Thymus (tissue), 11 donors: ENCODE results near the gene HTR2B. TPM values are rescaled to one million over a fixed set of nuclear protein-coding genes. Genes with fewer than 3 reads are reported as not detected.

ENCODE experiments used
- DNase-seq, 9 donors: peaks; one replicate each; pipeline ENCODE4 v3.0.0-alpha.2; 2013; ENCODE audit warnings: low spot score in 9 of 9, low read depth in 6 of 9, missing footprints in 1 of 9
- H3K27ac ChIP-seq, 2 donors: one replicate each; pipeline ENCODE4 v1.5.1; 2013; ENCODE audit warnings: control low read depth in 1 of 2, low read depth in 1 of 2, low read length in 1 of 2, mild to moderate bottlenecking in 1 of 2, moderate library complexity in 1 of 2
- H3K27me3 ChIP-seq, 2 donors: one replicate each; pipeline ENCODE4 v1.5.1; 2013; ENCODE audit warnings: low read length in 1 of 2; ENCODE audit not compliant: control insufficient read depth in 2 of 2, insufficient read depth in 1 of 2
- H3K36me3 ChIP-seq, 2 donors: one replicate each; pipeline ENCODE4 v1.5.1; 2013; ENCODE audit warnings: low read length in 1 of 2, mild to moderate bottlenecking in 1 of 2, moderate library complexity in 1 of 2; ENCODE audit not compliant: control insufficient read depth in 2 of 2, insufficient read depth in 2 of 2
- H3K4me1 ChIP-seq, 2 donors: one replicate each; pipeline ENCODE4 v1.5.1; 2013; ENCODE audit warnings: low read length in 2 of 2; ENCODE audit not compliant: control insufficient read depth in 2 of 2, insufficient read depth in 2 of 2
- H3K4me3 ChIP-seq, 2 donors: one replicate each; pipeline ENCODE4 v1.5.1; 2013; ENCODE audit warnings: low read length in 2 of 2, control low read depth in 1 of 2, mild to moderate bottlenecking in 1 of 2
- H3K9me3 ChIP-seq, 2 donors: one replicate each; pipeline ENCODE4 v1.5.1; 2013; ENCODE audit warnings: low read length in 1 of 2, mild to moderate bottlenecking in 1 of 2; ENCODE audit not compliant: control insufficient read depth in 2 of 2, insufficient read depth in 1 of 2
- WGBS: extraction: QIAGEN DNeasy Blood & Tissue Kit; methylation state at CpG from one replicate; pipeline ENCODE4 v1.1.7; 2013; 5-methylcytosine and 5-hydroxymethylcytosine counted together
- polyA plus RNA-seq: library from polyadenylated mRNA; stranded (reverse); fragments of 200-250 nt; gene quantifications from one replicate; pipeline ENCODE4 v1.2.3, GENCODE V29; 2013
- total RNA-seq: library from RNA; stranded (reverse); fragments of 120-200 nt; gene quantifications from one replicate; pipeline ENCODE4 v1.2.4, GENCODE V29; 2013
- donor health status: healthy.

The HTR2B gene
- total and polyA plus RNA-seq, 2 donors: 0.84 to 1.1 TPM

DNA sequence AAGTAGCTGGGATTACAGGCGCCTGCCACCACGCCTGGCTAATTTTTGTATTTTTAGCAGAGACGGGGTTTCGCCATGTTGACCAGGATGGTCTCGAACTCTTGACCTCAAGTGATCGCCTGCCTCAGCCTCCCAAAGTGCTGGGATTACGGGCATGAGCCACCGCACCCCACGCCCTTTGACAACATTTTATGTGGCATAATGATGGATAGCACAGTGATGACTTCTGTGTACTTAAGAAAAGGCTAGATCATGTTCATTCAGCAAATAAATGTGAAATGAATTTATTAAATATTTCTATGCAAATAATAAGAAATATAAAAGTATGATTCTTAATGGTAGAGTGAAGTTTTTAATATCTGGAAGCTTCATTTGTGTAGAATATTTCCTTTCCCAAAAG is 2.6 kb upstream of the HTR2B start:
- WGBS: 98% methylated on average over 9 of the region's 9 CpGs
- Histone ChIP-seq H3K9me3 (no peaks in the 10 kb centered on the region), H3K27ac (no peak overlapping the region)

DNA sequence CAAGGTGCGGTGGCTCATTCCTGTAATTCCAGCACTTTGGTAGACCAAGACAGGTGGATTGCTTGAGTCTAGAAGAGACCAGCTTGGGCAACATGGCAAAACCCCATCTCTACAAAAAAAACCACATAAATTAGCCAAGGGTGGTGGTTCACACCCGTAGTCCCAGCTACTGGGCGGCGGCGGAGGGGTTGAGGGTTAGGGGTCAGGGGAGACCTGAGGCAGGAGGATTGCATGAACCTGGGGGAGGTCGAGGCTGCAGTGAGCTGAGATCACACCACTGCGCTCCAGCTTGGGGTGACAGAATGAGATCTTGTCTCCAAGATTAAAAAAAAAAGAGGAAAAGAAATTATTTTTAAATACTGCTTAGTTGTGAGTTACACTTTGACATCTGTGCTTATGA is 1.3 kb upstream of the HTR2B start:
- DNase-seq: no peak
- peaks cover 0 to 4% of the 10 kb centered on the region in 2 donors for H3K4me1 ChIP-seq
- no peaks in the 10 kb centered on the region for H3K27me3 ChIP-seq
- WGBS: 96% methylated on average over 7 of the region's 7 CpGs
- no peaks in the 10 kb centered on the region for H3K9me3 ChIP-seq
- no peaks in the 10 kb centered on the region for H3K36me3 ChIP-seq
- no peak overlapping the region for H3K27ac ChIP-seq
- no peak overlapping the region for H3K4me3 ChIP-seq

More for the DNA sequence above, 2.6 kb upstream of the HTR2B start:
- H3K4me1 ChIP-seq: peaks cover 0 to 4% of the 10 kb centered on the region in 2 donors
- DNase-seq: no peak
- no peak overlapping the region for H3K4me3 ChIP-seq
- H3K36me3 ChIP-seq: no peaks in the 10 kb centered on the region
- no peaks in the 10 kb centered on the region for H3K27me3 ChIP-seq

DNA sequence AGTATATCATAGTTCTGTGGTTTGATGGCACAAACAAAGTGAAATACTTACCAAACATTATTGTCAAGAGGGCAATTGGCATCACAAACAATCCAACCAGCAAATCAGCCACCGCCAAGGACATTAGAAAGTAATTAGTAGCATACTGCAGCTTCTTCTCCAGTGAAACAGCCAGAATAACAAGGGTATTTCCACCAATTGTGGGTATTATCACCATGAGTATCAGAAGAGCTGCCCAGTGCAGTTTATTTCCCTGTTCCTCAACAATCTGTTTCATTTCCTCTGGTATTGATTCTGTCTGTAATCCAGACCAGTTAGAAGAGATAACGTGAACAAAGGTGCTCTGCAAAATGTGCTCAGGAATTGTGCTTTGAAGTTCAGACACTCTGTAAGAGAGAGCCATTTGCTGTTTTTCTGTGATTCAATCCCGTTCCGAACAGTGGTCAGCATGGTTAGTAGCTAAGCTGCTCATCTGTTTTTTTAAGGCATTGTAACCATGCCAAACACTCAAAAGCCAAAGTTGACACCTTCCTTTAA is 1.4 kb downstream of the HTR2B start:
- H3K27me3 ChIP-seq: no peaks in the 10 kb centered on the region
- H3K27ac ChIP-seq: peak overlapping the region in 1 of 2 donors; percentile 40

DNA sequence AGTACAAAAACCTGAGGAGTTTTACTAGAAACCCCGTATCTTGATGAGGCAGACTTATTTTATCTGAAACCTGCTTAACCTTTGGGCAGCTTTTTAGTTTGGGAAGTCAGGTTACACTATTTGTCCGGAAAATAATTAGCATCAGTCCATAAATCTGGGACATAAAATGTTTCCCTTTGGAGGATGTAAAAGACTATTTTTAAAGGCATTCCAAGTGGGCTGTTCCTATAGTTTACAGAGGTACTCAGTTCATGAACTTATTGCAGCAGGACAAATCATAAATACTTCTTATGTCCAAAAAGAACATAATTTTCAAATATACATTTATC is 6.3 kb downstream of the HTR2B start:
- Histone ChIP-seq H3K27ac (no peak overlapping the region), H3K4me1 (no peaks in the 10 kb centered on the region), H3K4me3 (no peak overlapping the region), H3K36me3 (peaks cover 0 to under 1% of the 10 kb centered on the region in 2 donors), H3K27me3 (no peaks in the 10 kb centered on the region), H3K9me3 (no peaks in the 10 kb centered on the region)
- 93% methylated on average over 2 of the region's 2 CpGs for WGBS
- DNase-seq: no peak

More for the DNA sequence above, 1.4 kb downstream of the HTR2B start:
- Histone ChIP-seq H3K36me3 (no peaks in the 10 kb centered on the region), H3K4me3 (no peak overlapping the region), H3K9me3 (no peaks in the 10 kb centered on the region), H3K4me1 (peaks cover 0 to 4% of the 10 kb centered on the region in 2 donors)
- 87% methylated on average over 4 of the region's 4 CpGs for WGBS
- peak in 1 of 9 donors; percentile 12 for DNase-seq

DNA sequence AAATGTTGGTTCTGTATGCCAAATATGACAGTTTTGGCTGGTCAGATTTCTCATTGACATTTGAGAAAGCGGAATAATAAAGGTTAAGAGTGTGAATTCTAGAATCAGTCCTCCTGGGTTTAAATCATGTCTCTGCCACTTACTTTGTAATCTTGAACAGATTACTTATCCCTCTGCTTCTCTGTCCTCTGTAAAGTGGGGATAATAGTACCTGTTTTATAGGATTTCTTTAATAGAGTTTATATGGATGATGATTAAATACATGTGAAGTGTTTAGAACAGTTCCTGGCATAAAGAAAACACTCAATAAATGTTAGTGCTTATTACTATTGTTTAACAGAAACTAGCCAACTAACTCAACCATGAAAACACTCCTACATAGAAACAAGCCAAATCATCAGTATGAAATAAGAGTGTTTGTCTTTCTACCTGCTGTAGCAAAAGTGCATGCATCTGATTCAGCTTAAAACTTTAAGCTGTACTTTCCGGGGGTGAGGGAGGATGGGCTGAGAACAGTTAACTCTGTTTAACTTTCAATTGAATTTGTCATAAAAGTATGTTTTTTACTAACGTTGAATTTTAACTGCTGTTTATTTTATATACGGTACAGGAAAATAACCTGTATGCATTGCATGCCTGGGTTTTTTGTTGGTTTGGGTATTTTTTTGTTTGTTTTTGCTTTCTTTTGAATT is 6.8 kb downstream of the HTR2B start:
- WGBS: 95% methylated on average over 4 of the region's 4 CpGs

DNA sequence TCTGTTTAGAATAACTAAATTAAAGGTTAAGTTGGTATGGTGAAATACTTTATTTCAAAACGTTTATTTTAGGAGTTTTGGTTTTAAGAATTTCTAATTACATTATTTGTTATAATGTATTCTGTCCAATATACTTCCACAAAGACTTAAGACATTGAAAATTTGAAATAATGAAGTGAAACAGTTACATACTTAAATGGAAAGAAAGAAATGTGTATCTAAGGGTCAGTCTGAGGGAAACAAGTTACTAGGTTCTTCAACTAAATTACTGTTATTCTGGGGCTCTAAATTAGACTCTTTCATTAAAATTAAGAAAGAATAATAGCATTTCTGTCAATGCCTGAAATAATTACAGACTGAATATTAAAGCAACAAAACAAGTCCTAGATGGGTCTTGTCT is 7.7 kb downstream of the HTR2B start:
- WGBS: 82% methylated on average over 1 of the region's 1 CpG
- no peak for DNase-seq

More for the DNA sequence above, 6.8 kb downstream of the HTR2B start:
- no peaks in the 10 kb centered on the region for H3K4me1 ChIP-seq
- no peak for DNase-seq
- H3K4me3 ChIP-seq: no peak overlapping the region
- H3K36me3 ChIP-seq: peaks cover 0 to 3% of the 10 kb centered on the region in 2 donors
- H3K27ac ChIP-seq: no peak overlapping the region
- H3K9me3 ChIP-seq: no peaks in the 10 kb centered on the region
- no peaks in the 10 kb centered on the region for H3K27me3 ChIP-seq

DNA sequence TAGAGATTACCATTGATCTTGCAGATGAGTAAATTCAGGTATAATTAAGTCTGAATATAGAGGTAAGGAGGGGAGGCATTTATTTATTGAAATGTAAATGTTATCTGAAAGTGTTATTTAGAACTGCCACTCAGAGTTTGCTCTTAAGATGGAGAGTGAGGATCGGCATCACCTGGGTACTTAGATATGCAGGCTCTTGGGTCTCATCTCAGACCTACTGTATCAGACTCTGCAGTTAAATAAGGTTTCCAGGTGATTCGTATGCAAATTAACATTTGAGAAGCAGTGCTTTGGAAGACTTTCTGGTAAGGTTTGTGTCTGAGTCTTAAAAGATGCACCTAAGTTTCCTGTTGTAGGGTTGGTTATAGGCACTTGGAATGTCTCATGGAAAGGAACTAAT is 9.2 kb downstream of the HTR2B start:
- no peak for DNase-seq

More for the DNA sequence above, 7.7 kb downstream of the HTR2B start:
- Histone ChIP-seq H3K36me3 (peaks cover under 1 to 3% of the 10 kb centered on the region in 2 donors), H3K27me3 (no peaks in the 10 kb centered on the region), H3K27ac (no peak overlapping the region), H3K4me1 (no peaks in the 10 kb centered on the region), H3K4me3 (no peak overlapping the region), H3K9me3 (no peaks in the 10 kb centered on the region)

DNA sequence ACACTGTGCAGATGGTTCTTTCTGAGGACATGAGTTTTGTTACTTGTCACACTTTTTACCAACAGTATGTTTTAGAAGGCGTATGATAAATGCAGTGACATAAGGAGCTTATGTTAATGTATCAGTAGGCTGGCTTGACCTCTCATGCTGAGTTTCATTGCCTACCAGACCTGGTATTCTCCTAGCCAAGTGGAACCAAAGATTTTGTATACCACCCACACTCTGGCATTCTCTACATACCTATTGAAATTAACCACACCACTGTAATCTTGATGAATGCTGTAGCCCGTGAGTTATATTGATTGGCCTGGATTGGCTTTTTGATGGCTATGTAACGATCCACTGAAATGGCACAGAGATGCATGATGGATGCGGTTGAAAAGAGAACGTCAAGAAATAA is 11.4 kb downstream of the HTR2B start:
- H3K4me1 ChIP-seq: no peaks in the 10 kb centered on the region
- H3K9me3 ChIP-seq: no peaks in the 10 kb centered on the region
- H3K27me3 ChIP-seq: no peaks in the 10 kb centered on the region
- no peak overlapping the region for H3K4me3 ChIP-seq
- peaks cover 11 to 24% of the 10 kb centered on the region in 2 donors for H3K36me3 ChIP-seq
- over 99% methylated on average over 5 of the region's 5 CpGs for WGBS
- no peak for DNase-seq
- no peak overlapping the region for H3K27ac ChIP-seq

More for the DNA sequence above, 9.2 kb downstream of the HTR2B start:
- H3K36me3 ChIP-seq: peaks cover 3 to 8% of the 10 kb centered on the region in 2 donors
- 97% methylated on average over 2 of the region's 2 CpGs for WGBS
- H3K9me3 ChIP-seq: no peaks in the 10 kb centered on the region
- no peaks in the 10 kb centered on the region for H3K27me3 ChIP-seq
- H3K27ac ChIP-seq: no peak overlapping the region
- no peaks in the 10 kb centered on the region for H3K4me1 ChIP-seq
- H3K4me3 ChIP-seq: no peak overlapping the region

DNA sequence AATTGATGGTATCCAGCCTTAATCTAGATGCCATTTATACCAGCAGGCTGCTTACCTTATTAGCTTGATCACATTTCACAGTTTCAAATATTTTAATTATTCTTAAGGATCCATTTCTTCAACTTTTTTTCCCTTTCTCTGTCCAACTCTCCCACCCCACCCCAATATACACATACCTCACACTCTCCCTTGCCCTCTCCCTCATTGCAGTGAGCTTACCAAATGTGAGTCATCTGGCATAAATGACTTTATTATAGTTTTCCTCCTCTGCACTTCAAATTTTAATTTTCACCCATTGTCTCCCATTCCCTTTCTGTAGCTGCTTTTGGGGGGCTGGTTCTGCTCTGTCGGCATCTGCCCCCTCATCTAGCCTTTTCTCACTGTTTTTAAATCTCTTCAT is 12.9 kb downstream of the HTR2B start:
- H3K4me1 ChIP-seq: no peaks in the 10 kb centered on the region
- H3K9me3 ChIP-seq: no peaks in the 10 kb centered on the region
- no peaks in the 10 kb centered on the region for H3K27me3 ChIP-seq
- no peak for DNase-seq
- no peak overlapping the region for H3K27ac ChIP-seq
- peaks cover 11 to 28% of the 10 kb centered on the region in 2 donors for H3K36me3 ChIP-seq
- 95% methylated on average over 1 of the region's 1 CpG for WGBS
- H3K4me3 ChIP-seq: no peak overlapping the region
